B cell (primary cell): Measurements from ENCODE around the gene PMM1. TPM values are rescaled to one million over a fixed set of nuclear protein-coding genes. Genes with fewer than 3 reads are reported as not detected.

ENCODE experiments used
- ATAC-seq: fragments of 200-7000 bp; cut with Tn5 transposase; one replicate; pipeline ENCODE4 v1.10.0; 2021; ENCODE audit warnings: low read depth, mild to moderate bottlenecking, moderate number of reproducible peaks, moderate library complexity
- CTCF ChIA-PET: fragments of 350-600 bp; sonication (Branson Sonifier 250); formaldehyde crosslinking; loops from one replicate; lab custom pipeline; 2021; ENCODE audit warnings: antibody characterized with exemption, inconsistent platforms; lab: Charles Lee
- POLR2A ChIA-PET: fragments of 350-600 bp; sonication (Branson Sonifier 250); formaldehyde crosslinking; loops from one replicate; lab custom pipeline; 2021; ENCODE audit warnings: antibody characterized with exemption; lab: Charles Lee
- DNase-seq: peaks from one replicate; pipeline ENCODE4 v3.0.0; 2013
- H2AFZ ChIP-seq: 2 replicates; pipeline ENCODE4 v1.6.1; 2012; ENCODE audit warnings: mild to moderate bottlenecking, low read depth, low read length; ENCODE audit not compliant: insufficient read depth, poor library complexity, severe bottlenecking
- H3K27ac ChIP-seq, 2 donors: 1 replicate in 1 of 2; 2 replicates in 1 of 2; pipeline ENCODE4 v1.5.1; 2012 to 2013; ENCODE audit warnings: low read length in 2 of 2, mild to moderate bottlenecking in 2 of 2, moderate library complexity in 1 of 2
- H3K27me3 ChIP-seq, 4 experiments: fragments of 200-600 bp in 1 of 4; sonication (generic) in 1 of 4; replicated peaks in 1 of 4; 1 replicate in 2 of 4; 2 replicates in 2 of 4; pipeline versions ENCODE4 v1.6.1 to v1.7.0; 2013 to 2016; ENCODE audit warnings: low read length in 3 of 4, mild to moderate bottlenecking in 2 of 4, mixed read lengths in 1 of 4, moderate library complexity in 1 of 4; ENCODE audit not compliant: insufficient read depth in 4 of 4, control insufficient read depth in 3 of 4; ENCODE audit errors: control extremely low read depth in 1 of 4
- H3K36me3 ChIP-seq, 2 experiments: replicated peaks in 1 of 2; 1 replicate in 1 of 2; 2 replicates in 1 of 2; pipeline versions ENCODE4 v1.6.1 to v1.7.1; 2013; ENCODE audit warnings: low read length in 1 of 2; ENCODE audit not compliant: insufficient read depth in 2 of 2, control insufficient read depth in 1 of 2; ENCODE audit errors: control extremely low read depth in 1 of 2, extremely low read depth in 1 of 2
- H3K4me1 ChIP-seq, 2 donors: fragments of 200-600 bp in 1 of 2; sonication (generic) in 1 of 2; 1 replicate in 1 of 2; 2 replicates in 1 of 2; pipeline versions ENCODE4 v1.5.1 to v1.6.1; 2013 to 2017; ENCODE audit warnings: low read length in 2 of 2; ENCODE audit not compliant: control insufficient read depth in 2 of 2, insufficient read depth in 2 of 2
- H3K4me2 ChIP-seq: replicated peaks from 2 replicates; pipeline ENCODE3; 2012; ENCODE audit warnings: mild to moderate bottlenecking, low read depth, low read length; ENCODE audit not compliant: poor library complexity, severe bottlenecking
- H3K4me3 ChIP-seq, 5 experiments: fragments of 200-600 bp in 1 of 5; sonication (generic) in 1 of 5; 1 replicate in 3 of 5; 2 replicates in 2 of 5; pipeline versions ENCODE4 v1.5.1 to v1.7.0; 2011 to 2016; ENCODE audit warnings: low read length in 4 of 5, mild to moderate bottlenecking in 4 of 5, low read depth in 2 of 5, control low read depth in 1 of 5, moderate library complexity in 1 of 5; ENCODE audit not compliant: insufficient read depth in 1 of 5; ENCODE audit errors: control extremely low read depth in 1 of 5, extremely low read depth in 1 of 5
- H3K79me2 ChIP-seq: fragments of 200-600 bp; sonication (generic); one replicate; pipeline ENCODE4 v1.6.0; 2016; ENCODE audit warnings: low read length; ENCODE audit not compliant: control insufficient read depth, insufficient read depth
- H3K9ac ChIP-seq: fragments of 200-600 bp; sonication (generic); 2 replicates; pipeline ENCODE4 v1.6.1; 2017; ENCODE audit warnings: mild to moderate bottlenecking, low read length, moderate library complexity
- H3K9me3 ChIP-seq, 3 donors: one replicate each; pipeline versions ENCODE4 v1.6.1 to v1.7.1; 2013; ENCODE audit warnings: low read length in 2 of 3; ENCODE audit not compliant: control insufficient read depth in 2 of 3, insufficient read depth in 1 of 3; ENCODE audit errors: control extremely low read depth in 1 of 3
- H4K20me1 ChIP-seq: 2 replicates; pipeline ENCODE4 v1.6.0; 2012; ENCODE audit warnings: mild to moderate bottlenecking, low read length; ENCODE audit not compliant: insufficient read depth, control insufficient read depth, poor library complexity, severe bottlenecking
- H3K27ac Mint-ChIP-seq: one replicate; pipeline ENCODE4 v1.8.0; 2021; ENCODE audit warnings: mixed read lengths
- H3K27me3 Mint-ChIP-seq: one replicate; pipeline ENCODE4 v1.8.0; 2021; ENCODE audit warnings: mixed read lengths
- H3K4me1 Mint-ChIP-seq: one replicate; pipeline ENCODE4 v1.8.0; 2021; ENCODE audit warnings: mixed read lengths
- H3K4me3 Mint-ChIP-seq: one replicate; pipeline ENCODE4 v1.8.0; 2021; ENCODE audit warnings: mixed read lengths
- H3K9me3 Mint-ChIP-seq: one replicate; pipeline ENCODE4 v1.8.0; 2022; ENCODE audit warnings: mixed read lengths; ENCODE audit not compliant: insufficient read depth
- CTCF ChIP-seq: fragments of 200-600 bp; IDR thresholded peaks from one replicate; pipeline ENCODE4 v1.8.0; 2022; ENCODE audit warnings: antibody characterized with exemption, mild to moderate bottlenecking
- EZH2 ChIP-seq: IDR thresholded peaks from 2 replicates; pipeline ENCODE4 v1.6.1; 2012; ENCODE audit warnings: borderline replicate concordance, low read depth, mild to moderate bottlenecking, moderate library complexity, low read length; ENCODE audit not compliant: insufficient read depth, poor library complexity, severe bottlenecking
- WGBS: methylation state at CpG from one replicate; pipeline ENCODE4 v1.1.5; 2013; ENCODE audit warnings: missing lambda C conversion rate; ENCODE audit not compliant: insufficient coverage; 5-methylcytosine and 5-hydroxymethylcytosine counted together
- intact Hi-C: fragments of 100-400 bp; cut with micrococcal nuclease; formaldehyde crosslinking; loops from one replicate; pipeline ENCODE4 v1.10.0; 2022
- polyA plus RNA-seq: library from polyadenylated mRNA; depleted of rRNA; stranded (reverse); fragments of >200 nt; gene quantifications from 2 replicates; pipeline ENCODE4 v1.2.3, GENCODE V29; 2012
- total RNA-seq, 2 donors: library from RNA; stranded (reverse); fragments of 120-200 nt in 1 of 2; gene quantifications; 1 replicate in 1 of 2; 2 replicates in 1 of 2; pipeline versions ENCODE4 v1.2.3 to v1.2.4, GENCODE V29; 2013 to 2022

Gene PMM1
- total and polyA plus RNA-seq, 2 donors (not counting 1 experiment from before 2014, with no cell fraction given): 23.3 to 24.8 TPM

- H3K27me3 ChIP-seq: no peaks in the 10 kb centered on the region
- peaks cover 0 to 15% of the 10 kb centered on the region in 2 experiments for H3K36me3 ChIP-seq
- H3K4me1 Mint-ChIP-seq: no peaks in the 10 kb centered on the region
- H3K4me3 ChIP-seq: no peak overlapping the region
- H3K4me3 Mint-ChIP-seq: no peak overlapping the region
- DNase-seq: no peak
- H3K27ac Mint-ChIP-seq: no peak overlapping the region
- H3K27me3 Mint-ChIP-seq: no peaks in the 10 kb centered on the region
- ChIA-PET CTCF (interaction anchor here (0.6 to 1.5 kb wide), 8 partner anchors 10 to 360 kb away, joined by 3 to 5 read pairs (median 3); partner anchors contain the start of gene POLR3H), POLR2A (no interaction called here)
- no peak overlapping the region for H3K4me2 ChIP-seq
- no peak overlapping the region for H3K9ac ChIP-seq
- H3K79me2 ChIP-seq: no peaks in the 10 kb centered on the region
- no peaks in the 10 kb centered on the region for H3K9me3 ChIP-seq
- TF ChIP-seq CTCF: peak; percentile 3
- TF ChIP-seq EZH2: no peak
- WGBS: 100% methylated on average over 1 of the region's 2 CpGs
- intact Hi-C loops: no loop called here
- H3K4me1 ChIP-seq: no peaks in the 10 kb centered on the region
- no peak for ATAC-seq
- H4K20me1 ChIP-seq: no peaks in the 10 kb centered on the region
- no peak overlapping the region for H3K27ac ChIP-seq
- no peaks in the 10 kb centered on the region for H3K9me3 Mint-ChIP-seq
- H2AFZ ChIP-seq: no peak overlapping the region
Observed at GRCh38 chr22:41597635-41597953, 8.0 kb upstream of the PMM1 start.

- Histone ChIP-seq H4K20me1 (no peaks in the 10 kb centered on the region), H3K4me1 (no peaks in the 10 kb centered on the region), H3K4me3 (no peak overlapping the region), H3K27ac (no peak overlapping the region), H3K9ac (no peak overlapping the region), H2AFZ (no peak overlapping the region), H3K79me2 (no peaks in the 10 kb centered on the region), H3K9me3 (no peaks in the 10 kb centered on the region), H3K4me2 (no peak overlapping the region), H3K36me3 (peaks cover 0 to 9% of the 10 kb centered on the region in 2 experiments), H3K27me3 (no peaks in the 10 kb centered on the region)
- H3K4me3 Mint-ChIP-seq: no peak overlapping the region
- H3K27ac Mint-ChIP-seq: no peak overlapping the region
- DNase-seq: peak; percentile 52
- TF ChIP-seq CTCF (peak; percentile 51), EZH2 (no peak)
- H3K27me3 Mint-ChIP-seq: no peaks in the 10 kb centered on the region
- H3K9me3 Mint-ChIP-seq: no peaks in the 10 kb centered on the region
- WGBS: 74% methylated on average over 13 of the region's 13 CpGs
- intact Hi-C loops: no loop called here
- H3K4me1 Mint-ChIP-seq: no peaks in the 10 kb centered on the region
- ChIA-PET POLR2A (interaction anchor here (0.6 kb wide), 1 partner anchor 219 kb away, joined by 3 read pairs; no protein-coding TSS in a partner anchor), CTCF (interaction anchor here (0.6 to 1.3 kb wide), 6 partner anchors 21 to 359 kb away, joined by 3 to 4 read pairs (median 3); partner anchors contain the start of gene POLR3H)
- peak; percentile 66 for ATAC-seq
Observed at GRCh38 chr22:41596776-41597634, 7.4 kb upstream of the PMM1 start.
